Muscle of back (tissue), 11 donors: Measurements from ENCODE around the gene ARHGEF25. TPM values are rescaled to one million over a fixed set of nuclear protein-coding genes. Genes with fewer than 3 reads are reported as not detected.
"Not testable (repeated sequence)": the region's sequence is repeated elsewhere in the genome, so short reads cannot be mapped to it uniquely, and the experiment has no call there.

ENCODE experiments used
- DNase-seq, 3 donors: peaks; one replicate each; pipeline versions ENCODE4 v3.0.0 to v3.0.0-alpha.2; 2013
- polyA plus RNA-seq, 10 donors: library from polyadenylated mRNA; unstranded; fragments of 120-200 nt; gene quantifications; one replicate each; pipeline ENCODE4 v1.2.1, GENCODE V29; 2013; ENCODE audit not compliant: insufficient read length in 10 of 10

ARHGEF25 gene
- polyA plus RNA-seq, 10 donors, result 30.5 to 47.9 (median 37.8) TPM

DNA sequence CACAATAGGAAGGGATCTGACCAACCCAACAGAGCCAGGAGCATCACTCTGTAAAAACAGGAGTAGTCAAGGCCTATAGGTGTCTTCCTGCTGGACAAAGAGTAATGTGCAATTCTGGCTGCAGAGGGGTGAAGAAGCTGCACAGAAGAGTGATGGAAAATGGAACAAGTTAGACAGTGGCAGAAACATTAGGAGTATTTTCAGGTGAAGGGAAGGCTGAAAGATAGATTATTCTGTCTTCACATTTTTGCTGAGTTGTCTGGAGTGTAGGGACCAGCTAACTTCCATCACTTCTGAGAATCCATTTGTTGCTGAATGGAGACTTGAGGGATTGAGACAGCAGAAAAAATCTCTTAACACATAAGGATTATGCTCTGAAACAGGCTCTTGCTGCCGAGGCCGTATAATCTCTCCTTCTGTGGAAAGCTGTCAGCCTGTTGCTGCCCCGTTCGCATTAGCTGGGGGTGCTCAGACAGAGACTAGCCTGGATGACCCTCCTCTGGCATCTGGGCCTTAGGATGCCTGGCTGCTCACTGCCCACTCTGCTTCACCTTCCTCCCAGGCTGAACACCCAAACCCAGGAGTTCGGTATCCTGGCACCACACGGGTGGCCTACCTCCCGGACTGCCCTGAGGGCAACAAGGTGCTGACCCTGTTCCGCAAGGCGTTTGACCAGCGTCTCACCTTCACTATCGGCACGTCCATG, 3.1 kb upstream of the ARHGEF25 start:
- no peak for DNase-seq

DNA sequence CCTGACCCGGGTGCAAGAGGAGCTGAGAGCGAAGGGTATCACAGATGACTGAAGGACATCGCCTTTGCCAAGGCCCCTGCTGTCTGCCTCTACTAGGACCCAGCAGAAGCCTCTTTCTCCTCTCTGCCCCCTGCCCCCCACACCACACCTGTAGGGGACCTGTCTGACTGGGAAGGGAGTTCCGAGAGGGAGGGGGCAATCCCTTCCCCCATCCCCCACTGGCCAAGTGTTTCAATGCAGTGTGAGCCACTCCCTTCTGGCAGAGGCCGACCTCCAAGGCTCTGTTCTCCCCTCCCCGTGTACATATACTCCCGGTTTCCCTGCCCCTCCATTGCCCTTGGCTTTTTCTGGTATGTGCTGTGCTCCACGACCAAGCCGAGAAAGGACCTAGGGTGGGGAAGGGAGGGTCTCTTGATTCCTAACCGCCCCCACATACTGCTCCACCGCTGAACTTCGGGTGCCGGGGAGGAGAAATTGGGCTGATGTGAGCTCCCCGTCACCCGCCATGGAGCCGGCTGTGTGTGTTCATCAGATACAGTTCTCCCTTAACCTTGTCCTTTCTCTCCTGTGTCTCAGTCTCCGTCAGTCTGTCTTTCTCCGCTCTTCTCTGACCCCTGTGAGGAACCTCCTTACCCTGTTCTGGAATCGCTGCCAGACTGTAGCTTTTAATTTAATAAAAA, 2.0 kb upstream of the ARHGEF25 start:
- peak in 1 of 3 donors; percentile 77 for DNase-seq

DNA sequence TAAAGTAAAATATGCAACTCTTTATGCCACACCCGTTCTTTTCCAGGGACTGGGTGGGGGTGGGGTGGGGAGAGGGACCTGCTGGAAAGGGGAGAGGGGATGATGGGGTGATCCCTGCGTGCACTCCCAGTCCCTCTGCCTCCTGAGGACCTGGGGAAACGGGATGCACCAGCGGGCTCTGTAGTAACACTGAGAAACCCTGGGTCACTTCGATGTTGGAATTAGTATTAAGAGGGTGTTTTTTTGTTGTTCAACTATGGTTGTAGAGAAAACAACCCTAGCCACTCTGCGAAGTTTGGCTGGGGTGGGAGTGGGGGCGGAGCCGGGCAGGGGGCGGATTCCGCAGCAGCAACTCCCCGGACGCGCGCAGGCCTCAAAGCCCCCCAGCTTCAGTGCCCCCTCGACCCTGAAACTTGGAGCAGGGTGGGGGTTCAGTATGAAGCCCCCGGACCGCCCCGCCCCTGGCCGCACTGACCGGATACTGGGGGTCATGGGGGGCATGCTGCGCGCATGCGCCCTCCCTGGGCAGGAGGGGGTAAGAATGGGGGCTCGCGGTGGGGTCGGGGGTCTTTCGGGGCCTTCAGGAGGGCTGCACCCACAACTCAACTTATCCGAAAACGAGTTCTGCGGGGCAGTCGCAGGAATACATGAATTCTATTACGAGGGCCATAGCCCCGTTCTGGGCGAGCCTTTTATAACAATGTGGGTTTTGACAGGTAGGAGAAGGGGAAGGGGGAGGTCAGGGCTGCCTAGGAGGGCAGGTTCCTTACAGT, 1.3 kb upstream of the ARHGEF25 start:
- peak in 1 of 3 donors; percentile 82 for DNase-seq

DNA sequence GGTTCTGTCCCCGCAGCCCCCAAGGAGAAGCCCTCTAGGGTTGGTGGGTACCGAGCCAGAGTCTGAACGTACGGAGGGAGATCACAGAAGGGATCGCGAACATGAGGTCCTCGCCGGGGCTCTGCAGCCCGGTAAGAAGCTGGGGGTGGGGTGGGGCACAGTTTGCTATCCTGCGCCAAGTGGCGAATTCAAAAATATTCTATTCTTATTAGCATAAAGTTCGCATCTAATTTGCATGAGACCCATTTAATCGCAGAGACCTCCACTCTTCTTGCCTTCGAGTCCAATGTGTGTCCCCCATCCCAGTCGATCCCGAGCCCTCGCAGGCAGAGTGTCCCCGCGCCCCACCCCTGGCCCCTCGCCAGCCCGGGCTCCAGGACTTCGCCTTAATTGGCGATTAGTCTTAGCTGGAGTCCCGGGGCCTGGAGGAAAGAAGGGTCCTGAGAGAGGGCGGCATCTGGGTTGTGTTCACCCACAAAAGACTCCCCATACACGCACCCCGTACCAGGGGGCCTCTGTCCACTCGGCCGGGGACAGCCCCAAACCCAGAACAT, 604 bp upstream of the ARHGEF25 start:
- DNase-seq, result no peak

DNA sequence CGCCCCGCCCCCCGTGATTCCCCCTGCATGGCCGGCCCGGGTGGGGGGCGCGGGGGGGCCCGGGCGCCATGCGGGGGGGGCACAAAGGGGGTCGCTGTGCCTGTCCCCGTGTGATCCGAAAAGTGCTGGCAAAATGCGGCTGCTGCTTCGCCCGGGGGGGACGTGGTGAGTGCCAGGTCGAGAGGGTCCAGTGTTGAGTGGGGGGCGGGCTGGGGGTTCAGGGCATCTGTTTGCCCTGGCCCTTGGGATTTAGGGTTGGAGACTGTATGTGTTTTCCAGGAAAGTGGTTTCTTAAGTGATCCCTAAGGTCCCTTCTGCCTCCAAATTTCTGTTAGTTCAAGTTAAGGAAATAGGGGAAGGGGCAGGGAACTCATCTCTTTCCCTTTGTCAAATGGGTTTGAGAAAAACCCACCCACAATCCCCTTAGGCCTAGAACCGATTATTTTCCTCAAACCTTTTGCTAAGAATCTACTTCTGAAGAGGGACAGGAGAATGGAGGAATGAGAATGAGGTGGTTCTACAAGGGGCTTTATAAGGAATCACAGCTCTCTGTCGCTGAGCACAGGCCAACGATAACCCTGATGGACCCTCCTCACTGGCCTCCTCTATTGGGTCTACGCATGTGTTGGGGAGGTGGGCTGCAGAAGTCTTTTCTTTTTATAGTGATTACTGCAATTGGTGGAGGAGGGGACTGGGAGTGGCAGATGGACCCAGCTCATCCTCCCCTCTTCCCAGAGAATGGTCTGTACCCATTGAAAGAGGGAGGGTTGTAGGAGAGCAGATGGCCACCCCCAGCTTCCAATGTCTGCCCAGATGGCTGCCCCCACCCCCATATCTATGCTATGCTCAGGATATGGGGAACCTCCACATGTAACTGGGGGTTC, 834 bp downstream of the ARHGEF25 start:
- peak in 1 of 3 donors; percentile 55 for DNase-seq

DNA sequence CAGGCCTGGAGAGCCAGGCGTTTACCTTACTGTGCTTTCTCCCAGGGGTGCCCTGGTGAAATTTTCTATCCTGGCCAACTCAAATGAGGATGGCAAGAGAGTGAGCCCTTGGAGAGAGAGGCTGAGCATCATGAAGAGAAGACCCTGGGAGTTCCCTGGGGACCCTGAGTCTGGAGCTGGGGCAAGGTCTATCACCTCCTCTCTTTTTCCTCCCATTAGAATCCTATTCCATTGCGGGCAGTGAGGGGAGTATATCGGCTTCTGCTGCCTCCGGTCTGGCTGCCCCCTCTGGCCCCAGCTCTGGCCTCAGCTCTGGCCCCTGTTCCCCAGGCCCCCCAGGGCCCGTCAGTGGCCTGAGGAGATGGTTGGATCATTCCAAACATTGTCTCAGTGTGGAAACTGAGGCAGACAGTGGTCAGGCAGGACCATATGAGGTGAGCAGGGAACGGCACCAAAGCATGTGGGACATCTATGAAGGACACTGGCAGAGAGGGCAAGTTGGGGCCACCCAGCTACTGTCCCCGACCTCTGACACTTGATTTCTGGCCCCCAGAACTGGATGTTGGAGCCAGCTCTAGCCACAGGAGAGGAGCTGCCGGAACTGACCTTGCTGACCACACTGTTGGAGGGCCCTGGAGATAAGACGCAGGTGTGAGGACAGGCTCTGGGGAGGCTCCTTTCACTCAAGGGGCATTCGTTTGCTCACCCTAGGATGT, 1.6 kb downstream of the ARHGEF25 start:
- DNase-seq, result no peak

DNA sequence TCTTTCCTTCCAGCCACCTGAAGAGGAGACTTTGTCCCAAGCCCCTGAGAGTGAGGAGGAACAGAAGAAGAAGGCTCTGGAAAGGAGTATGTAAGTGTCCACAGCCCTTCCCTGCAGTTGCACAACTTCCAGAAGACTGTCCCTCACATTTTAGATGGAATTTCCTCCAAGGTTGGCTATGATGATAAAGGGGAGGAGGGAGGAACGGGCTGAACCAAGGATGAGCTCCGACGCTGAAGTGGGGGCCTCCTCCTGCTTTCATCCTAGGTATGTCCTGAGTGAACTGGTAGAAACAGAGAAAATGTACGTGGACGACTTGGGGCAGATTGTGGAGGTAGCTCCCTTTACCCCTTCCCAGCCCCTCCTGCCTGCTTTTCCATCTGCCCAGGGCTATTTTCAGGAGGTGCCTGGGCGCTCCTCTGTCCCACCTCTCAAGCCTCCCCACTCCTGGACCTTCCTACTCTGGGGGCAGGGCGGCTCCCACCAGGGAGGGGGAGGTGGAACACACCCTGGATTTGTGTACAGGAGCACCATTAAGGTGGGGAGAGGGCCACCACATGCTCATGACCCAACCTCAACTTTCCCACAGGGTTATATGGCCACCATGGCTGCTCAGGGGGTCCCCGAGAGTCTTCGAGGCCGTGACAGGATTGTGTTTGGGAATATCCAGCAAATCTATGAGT, 2.3 kb downstream of the ARHGEF25 start:
- DNase-seq, result no peak

DNA sequence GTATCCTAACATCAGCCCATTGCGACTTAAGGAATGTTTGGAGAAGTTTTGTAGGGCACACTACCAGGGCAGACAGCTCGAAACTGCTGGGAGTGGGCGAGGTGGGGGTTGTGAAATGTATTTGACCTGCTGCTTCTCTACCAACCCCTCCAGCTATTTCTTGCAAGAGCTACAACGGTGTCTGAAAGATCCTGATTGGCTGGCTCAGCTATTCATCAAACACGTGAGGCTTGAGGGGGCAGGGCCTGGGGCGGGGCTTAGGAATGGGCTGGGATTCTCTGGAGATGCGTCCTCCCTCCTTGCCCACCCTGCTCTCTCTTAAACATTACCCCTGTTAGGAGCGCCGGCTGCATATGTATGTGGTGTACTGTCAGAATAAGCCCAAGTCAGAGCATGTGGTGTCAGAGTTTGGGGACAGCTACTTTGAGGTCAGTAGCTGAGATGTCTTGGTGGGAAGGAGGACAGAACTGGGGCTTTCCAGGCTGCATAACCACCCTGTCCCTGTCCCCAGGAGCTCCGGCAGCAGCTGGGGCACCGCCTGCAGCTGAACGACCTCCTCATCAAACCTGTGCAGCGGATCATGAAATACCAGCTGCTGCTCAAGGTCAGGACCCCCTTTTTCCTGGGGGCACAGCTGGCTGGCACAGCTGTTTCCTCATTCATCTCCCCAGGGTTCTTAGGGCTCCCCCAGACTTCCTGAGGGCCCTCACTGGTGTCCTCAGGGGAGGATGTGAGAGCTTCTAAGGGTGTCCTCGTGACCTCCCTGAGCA, 3.1 kb downstream of the ARHGEF25 start:
- peak in 1 of 3 donors; percentile 42 for DNase-seq

DNA sequence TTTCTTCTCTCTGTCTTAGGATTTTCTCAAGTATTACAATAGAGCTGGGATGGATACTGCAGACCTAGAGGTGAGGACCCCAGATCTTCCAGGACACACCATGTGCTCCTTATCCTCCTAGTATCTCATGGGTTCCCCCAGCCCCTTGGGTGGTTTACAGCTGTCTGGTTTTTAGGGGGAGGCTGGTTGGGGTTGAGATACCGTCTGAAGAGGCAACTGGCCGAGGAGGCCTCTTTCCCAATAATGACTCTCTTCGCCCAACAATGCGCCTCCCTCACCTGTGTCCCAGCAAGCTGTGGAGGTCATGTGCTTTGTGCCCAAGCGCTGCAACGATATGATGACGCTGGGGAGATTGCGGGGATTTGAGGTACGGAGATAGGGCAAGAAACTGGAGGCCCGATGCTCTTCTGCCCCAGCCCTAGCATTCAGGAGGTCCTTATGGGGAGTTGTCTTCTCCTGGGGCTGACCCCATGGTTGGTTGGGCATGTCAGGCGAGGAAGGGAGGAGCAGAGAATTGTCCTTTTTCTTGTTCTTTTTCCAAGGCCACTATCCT, 3.8 kb downstream of the ARHGEF25 start:
- DNase-seq, result no peak

DNA sequence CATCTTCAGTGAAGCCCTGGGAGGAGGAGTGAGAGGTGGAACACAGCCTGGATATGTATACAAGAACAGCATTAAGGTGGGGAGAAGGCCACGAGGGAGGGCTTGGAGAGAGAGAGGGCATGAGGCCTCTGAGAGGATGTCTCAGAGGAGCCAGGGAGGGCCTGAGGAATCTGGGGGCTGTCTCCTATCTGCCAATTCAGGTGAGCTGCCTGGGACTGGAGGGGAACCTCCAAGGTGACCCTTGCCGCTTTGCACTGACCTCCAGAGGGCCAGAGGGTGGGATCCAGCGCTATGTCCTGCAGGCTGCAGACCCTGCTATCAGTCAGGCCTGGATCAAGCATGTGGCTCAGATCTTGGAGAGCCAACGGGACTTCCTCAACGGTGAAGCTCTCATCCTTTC, 4.4 kb downstream of the ARHGEF25 start:
- DNase-seq, result no peak

DNA sequence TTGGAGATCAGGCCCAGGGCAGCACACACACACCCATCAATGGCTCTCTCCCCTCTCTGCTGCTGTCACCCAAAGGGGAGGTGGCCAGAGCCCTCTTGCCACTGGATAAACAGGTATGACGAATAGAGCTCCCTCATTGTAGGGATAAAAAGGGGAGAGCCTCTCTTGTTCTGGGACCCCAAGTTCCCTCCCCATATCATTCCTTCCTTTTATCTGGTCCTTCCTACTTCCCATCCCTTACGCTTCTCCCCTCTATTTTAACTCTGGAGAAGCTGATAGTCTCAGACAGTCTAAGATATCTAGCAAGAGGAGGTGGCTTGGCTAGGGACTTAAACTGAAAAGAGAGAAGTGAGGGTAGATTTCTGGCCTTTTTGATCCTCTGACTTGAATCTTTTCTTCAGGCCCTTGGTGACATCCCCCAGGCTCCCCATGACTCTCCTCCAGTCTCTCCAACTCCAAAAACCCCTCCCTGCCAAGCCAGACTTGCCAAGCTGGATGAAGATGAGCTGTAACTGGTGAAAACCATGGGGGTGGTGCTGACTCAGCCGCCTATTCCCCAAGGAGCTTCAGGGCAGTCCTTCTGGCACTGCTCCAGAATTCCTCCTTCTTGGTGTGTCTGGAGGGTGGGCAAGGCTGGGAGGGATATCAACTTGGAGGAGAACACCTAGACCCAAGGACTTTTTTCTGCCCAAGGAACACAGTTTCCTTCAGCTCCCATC, 5.3 kb downstream of the ARHGEF25 start:
- no peak for DNase-seq

DNA sequence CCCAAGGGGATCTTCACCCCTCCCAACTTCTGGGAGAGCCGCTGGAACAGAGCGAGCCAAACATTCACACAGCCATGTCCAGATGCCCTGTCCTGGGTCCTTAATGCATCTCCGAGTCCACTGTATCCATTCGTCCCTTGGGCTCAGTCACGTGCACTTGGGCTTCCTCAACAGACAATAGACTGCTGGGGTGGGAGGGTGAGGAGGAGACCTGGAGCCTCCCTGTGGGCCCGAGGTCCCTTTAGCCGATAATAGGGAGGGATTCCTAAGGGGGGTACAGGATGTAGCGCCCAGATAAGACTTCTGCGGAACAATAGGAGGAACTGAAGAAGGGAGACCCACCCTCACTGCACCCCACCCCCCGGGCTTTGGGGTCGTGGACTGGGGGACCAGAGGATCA, 6.7 kb downstream of the ARHGEF25 start:
- no peak for DNase-seq

DNA sequence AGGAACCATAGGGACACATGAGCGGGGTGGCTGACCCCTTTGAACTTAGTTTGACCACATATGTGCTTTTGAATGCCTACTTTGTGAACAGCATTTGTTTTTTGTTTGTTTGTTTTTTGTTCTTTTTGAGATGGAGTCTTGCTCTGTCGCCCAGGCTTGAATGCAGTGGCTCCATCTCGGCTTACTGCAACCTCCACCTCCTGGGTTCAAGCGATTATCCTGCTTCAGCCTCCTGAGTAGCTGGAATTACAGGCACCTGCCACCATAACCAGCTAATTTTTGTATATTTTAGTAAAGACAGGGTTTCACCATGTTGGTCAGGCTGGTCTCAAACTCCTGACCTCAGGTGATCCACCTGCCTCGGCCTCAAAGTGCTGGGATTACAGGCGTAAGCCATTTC, 7.2 kb downstream of the ARHGEF25 start:
- DNase-seq, result not testable (repeated sequence)

DNA sequence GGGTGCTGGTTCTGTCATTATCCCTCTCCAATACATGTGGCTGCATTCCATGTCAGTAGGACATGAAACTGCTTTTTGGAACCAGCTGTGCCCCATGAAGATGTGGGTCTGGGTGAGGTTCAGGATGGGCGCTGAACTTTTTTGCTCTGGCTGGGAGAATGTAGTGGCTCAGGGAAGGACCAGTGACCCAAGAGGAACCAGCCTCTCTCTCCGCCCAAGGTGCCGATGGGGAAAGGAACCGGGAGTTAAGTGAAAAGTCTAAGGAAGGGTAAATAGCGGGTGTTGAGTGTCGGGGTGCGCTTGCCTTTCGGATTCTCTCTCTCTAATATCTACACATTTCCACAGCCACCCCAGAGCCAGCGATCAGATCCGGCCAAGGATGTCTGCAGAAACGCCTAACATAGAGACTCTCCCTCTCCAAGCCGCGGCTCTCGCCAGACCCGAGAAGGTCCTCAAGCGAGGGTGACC, 7.8 kb downstream of the ARHGEF25 start:
- no peak for DNase-seq

DNA sequence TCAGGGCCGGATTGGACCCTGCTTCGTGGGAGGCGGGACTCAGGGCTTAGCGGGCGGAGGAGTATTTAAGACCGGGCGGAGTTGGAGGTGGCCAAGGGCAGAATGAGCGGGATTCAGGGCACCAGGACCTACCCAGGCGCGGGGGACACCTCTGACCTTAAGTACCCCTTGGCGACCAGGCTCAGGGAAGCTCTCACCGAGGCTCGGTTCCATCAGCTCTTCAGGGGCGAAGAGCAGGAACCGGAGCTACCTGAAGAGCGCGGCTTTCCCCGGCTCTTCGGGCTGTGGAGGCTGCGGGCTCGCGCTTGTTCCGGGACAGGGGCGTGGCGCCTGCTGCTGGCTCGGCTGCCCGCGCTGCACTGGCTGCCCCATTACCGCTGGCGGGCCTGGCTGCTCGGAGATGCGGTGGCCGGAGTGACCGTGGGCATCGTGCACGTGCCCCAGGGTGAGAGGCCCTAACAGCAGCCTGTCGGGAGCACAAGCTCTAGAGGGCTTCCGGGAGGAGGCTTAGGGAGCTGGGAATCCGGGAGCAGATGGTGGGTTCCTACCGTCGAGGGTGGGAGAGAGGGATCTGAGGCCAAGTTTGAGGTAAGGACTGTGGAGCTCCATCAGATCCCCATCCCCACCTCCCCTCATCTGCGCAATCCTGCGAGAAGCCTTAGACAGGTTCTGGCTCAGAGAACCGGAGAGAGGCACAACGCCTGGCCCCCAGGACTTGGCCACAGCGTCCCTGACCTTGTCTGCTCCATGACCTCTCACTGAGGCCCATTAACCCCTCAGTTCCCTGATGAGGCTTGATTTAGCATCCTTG, 8.4 kb downstream of the ARHGEF25 start:
- peak in 1 of 3 donors; percentile 36 for DNase-seq

DNA sequence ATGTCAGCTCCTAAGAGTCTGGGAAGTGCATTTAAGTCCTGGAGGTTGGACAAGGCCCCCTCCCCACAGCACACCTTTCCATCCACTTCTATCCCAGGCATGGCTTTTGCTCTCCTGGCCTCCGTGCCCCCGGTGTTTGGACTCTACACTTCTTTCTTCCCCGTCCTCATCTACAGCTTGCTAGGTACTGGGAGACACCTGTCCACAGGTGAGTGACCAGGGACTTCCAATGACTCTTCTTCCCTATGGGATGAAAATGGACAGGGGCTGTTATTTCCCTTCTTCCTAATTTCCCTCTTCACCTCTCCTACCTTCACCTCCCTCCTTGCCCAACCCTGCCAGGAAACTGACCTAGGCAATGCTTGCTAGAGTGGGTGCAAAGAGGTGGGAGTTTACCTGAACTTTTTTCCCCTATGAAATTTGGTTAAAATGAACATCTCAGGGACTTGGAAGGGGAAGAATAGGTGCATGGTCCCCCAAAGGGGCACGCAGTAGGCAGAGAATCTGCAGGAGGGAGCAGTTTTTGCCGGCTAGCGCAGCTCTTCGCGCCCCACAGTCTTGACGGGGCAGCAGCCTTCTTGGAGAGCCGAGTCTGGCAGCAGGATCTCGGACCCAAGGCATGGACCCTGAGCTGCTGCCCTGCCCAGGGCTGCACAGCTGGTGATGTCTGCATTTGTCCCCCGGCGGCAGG, 9.2 kb downstream of the ARHGEF25 start:
- no peak for DNase-seq
